ENCODE results near the gene PFDN2. TPM values are rescaled to one million over a fixed set of nuclear protein-coding genes. Genes with fewer than 3 reads are reported as not detected.
"Not testable (repeated sequence)": the region's sequence is repeated elsewhere in the genome, so short reads cannot be mapped to it uniquely, and the experiment has no call there.

Gene PFDN2
- total RNA-seq, 1 donor from 2014 or later: 56.2 TPM

GRCh38 chr1:161127649-161128048, 9.8 kb upstream of the PFDN2 start:
- TF ChIP-seq, protein P1, sequence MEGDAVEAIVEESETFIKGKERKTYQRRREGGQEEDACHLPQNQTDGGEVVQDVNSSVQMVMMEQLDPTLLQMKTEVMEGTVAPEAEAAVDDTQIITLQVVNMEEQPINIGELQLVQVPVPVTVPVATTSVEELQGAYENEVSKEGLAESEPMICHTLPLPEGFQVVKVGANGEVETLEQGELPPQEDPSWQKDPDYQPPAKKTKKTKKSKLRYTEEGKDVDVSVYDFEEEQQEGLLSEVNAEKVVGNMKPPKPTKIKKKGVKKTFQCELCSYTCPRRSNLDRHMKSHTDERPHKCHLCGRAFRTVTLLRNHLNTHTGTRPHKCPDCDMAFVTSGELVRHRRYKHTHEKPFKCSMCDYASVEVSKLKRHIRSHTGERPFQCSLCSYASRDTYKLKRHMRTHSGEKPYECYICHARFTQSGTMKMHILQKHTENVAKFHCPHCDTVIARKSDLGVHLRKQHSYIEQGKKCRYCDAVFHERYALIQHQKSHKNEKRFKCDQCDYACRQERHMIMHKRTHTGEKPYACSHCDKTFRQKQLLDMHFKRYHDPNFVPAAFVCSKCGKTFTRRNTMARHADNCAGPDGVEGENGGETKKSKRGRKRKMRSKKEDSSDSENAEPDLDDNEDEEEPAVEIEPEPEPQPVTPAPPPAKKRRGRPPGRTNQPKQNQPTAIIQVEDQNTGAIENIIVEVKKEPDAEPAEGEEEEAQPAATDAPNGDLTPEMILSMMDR (IDR thresholded peaks at IDR 0.05): no peak
- Histone ChIP-seq H3K27me3 (no peaks in the 10 kb centered on the region), H3K27ac (peak overlapping the region; percentile 36), H3K4me3 (no peak overlapping the region), H3K9me3 (no peaks in the 10 kb centered on the region), H3K4me1 (peaks cover 44% of the 10 kb centered on the region), H3K36me3 (peaks cover 67% of the 10 kb centered on the region)
- ATAC-seq (no peak), DNase-seq (no peak)
- intact Hi-C loops (cut with DNase I): no loop called here

DNA sequence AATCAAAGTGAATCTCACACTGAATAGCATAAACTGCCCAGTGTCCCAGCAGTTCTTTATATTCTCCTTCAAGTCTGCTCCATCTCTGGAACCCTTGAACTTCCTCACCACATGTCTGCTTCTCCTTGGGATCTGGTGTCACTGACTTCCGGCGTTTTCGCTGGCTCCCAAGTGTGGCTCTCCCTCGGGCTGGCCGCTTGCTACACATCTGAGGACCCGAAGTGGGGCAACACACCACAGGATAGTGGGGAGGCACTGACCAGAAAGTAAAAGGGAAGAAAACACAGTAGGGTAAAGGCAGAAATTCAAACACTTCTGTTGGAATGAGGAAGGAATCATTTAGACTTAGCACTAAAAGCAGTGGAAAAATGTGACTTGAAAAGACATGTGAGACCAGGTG, 5.1 kb upstream of the PFDN2 start:
- no peaks in the 10 kb centered on the region for H3K9me3 ChIP-seq
- no peak overlapping the region for H3K4me3 ChIP-seq
- H3K27me3 ChIP-seq: no peaks in the 10 kb centered on the region
- ATAC-seq: peak; percentile 21
- peak; percentile 69 for DNase-seq
- H3K27ac ChIP-seq: no peak overlapping the region
- intact Hi-C loops (cut with DNase I): no loop called here
- TF ChIP-seq, protein P1 (IDR thresholded peaks at IDR 0.05): no peak
- peaks cover 38% of the 10 kb centered on the region for H3K4me1 ChIP-seq
- H3K36me3 ChIP-seq: peaks cover 81% of the 10 kb centered on the region

GRCh38 chr1:161121834-161122233, 4.0 kb upstream of the PFDN2 start:
- ATAC-seq: peak; percentile 30
- TF ChIP-seq, protein P1 (IDR thresholded peaks at IDR 0.05): no peak
- intact Hi-C loops (cut with DNase I): no loop called here
- H3K9me3 ChIP-seq: no peaks in the 10 kb centered on the region
- no peaks in the 10 kb centered on the region for H3K27me3 ChIP-seq
- peaks cover 32% of the 10 kb centered on the region for H3K4me1 ChIP-seq
- no peak overlapping the region for H3K4me3 ChIP-seq
- peaks cover 69% of the 10 kb centered on the region for H3K36me3 ChIP-seq
- no peak overlapping the region for H3K27ac ChIP-seq
- DNase-seq: no peak

DNA sequence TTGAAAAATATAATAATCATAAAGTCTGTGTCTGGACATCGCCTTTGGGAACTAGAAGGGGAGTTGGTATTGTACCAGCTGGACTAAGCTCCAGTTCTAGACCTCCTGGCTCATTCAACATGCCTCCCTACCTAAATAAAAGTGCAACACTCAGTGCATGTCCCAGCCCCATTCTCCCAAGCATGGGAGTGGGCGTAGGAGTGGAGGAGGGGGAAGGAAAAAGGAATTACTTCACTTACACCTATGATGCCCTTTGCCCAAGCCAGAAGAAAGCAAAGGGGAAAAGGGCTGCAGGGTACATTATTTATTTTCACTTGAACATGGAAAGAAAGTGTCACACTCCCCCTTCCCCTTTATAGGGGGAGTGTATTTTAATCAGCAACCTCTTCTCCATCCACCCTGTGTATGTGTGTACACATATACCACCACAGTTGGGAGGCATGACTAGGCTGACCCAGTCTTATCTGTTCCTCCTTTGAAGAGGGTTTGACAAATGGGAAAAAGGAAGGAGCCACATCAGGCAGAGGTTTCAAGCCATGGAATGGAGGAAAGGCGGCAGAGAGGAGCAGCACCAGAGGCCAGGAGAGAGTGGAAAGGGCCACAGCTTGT, 3.3 kb upstream of the PFDN2 start:
- peaks cover 64% of the 10 kb centered on the region for H3K36me3 ChIP-seq
- H3K27ac ChIP-seq: peak overlapping the region; percentile 36
- H3K4me1 ChIP-seq: peaks cover 36% of the 10 kb centered on the region

DNA sequence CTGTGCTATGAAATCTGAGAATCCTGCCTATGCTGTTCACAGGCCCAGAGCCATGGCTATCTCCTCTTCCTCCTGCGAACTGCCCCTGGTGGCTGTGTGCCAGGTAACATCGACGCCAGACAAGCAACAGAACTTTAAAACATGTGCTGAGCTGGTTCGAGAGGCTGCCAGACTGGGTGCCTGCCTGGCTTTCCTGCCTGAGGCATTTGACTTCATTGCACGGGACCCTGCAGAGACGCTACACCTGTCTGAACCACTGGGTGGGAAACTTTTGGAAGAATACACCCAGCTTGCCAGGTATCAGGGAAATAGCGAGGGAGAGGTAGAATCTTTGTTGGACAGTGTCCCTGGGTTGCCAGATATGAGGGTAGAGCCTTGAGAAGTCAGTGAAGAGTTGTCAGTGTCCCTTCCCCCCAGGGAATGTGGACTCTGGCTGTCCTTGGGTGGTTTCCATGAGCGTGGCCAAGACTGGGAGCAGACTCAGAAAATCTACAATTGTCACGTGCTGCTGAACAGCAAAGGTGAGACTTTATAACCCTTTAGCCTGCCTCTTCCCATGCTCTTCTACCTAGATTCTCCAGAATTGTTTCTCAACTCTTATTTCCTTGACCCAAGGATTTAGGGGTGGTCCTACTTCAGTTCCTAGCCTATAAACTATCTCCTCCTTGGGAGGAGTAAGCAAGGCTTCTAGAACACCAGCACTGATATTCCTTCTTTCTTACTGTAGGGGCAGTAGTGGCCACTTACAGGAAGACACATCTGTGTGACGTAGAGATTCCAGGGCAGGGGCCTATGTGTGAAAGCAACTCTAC, 1.5 kb upstream of the PFDN2 start:
- DNase-seq: no peak
- intact Hi-C loops (cut with DNase I): no loop called here
- Histone ChIP-seq H3K27me3 (no peaks in the 10 kb centered on the region), H3K9me3 (no peaks in the 10 kb centered on the region), H3K36me3 (peaks cover 46% of the 10 kb centered on the region), H3K4me1 (peaks cover 48% of the 10 kb centered on the region), H3K4me3 (peak overlapping the region; percentile 100), H3K27ac (peak overlapping the region; percentile 94)
- TF ChIP-seq, protein P1 (IDR thresholded peaks at IDR 0.05): peak; percentile 35
- ATAC-seq: peak; percentile 43

More for the DNA sequence above, 3.3 kb upstream of the PFDN2 start:
- H3K27me3 ChIP-seq: no peaks in the 10 kb centered on the region
- TF ChIP-seq, protein P1 (IDR thresholded peaks at IDR 0.05): no peak
- no peaks in the 10 kb centered on the region for H3K9me3 ChIP-seq
- intact Hi-C loops (cut with DNase I): no loop called here
- no peak for ATAC-seq
- no peak overlapping the region for H3K4me3 ChIP-seq
- no peak for DNase-seq

- H3K27me3 ChIP-seq; H3K27ac ChIP-seq; DNase-seq; H3K9me3 ChIP-seq; H3K4me3 ChIP-seq; intact Hi-C loops (cut with DNase I); ATAC-seq: not testable (repeated sequence)
- Histone ChIP-seq H3K4me1 (peaks cover 60% of the 10 kb centered on the region), H3K36me3 (peaks cover 13% of the 10 kb centered on the region)
Measured at GRCh38 chr1:161115961-161116360, 1.9 kb downstream of the PFDN2 start.
